CD1c-positive myeloid dendritic cell (primary cell): ENCODE measurements around the gene RIMKLB.
"Not testable (repeated sequence)": the region's sequence is repeated elsewhere in the genome, so short reads cannot be mapped to it uniquely, and the experiment has no call there.

Experiments used
- DNase-seq: peaks from one replicate; pipeline ENCODE4 v3.0.0-alpha.2; 2016; ENCODE audit errors: extremely low spot score

The RIMKLB gene

GRCh38 chr12:8773461-8773860 is 75.7 kb downstream of the RIMKLB start:
- DNase-seq, result no peak

- DNase-seq, result no peak
These were observed 81.5 kb downstream of the RIMKLB start for GRCh38 chr12:8779281-8779680.

GRCh38 chr12:8779862-8780261 is 82.1 kb downstream of the RIMKLB start:
- no peak for DNase-seq

GRCh38 chr12:8780389-8780788 is 82.6 kb downstream of the RIMKLB start:
- peak; percentile 12 for DNase-seq

GRCh38 chr12:8781381-8782127 is 83.8 kb downstream of the RIMKLB start:
- no peak for DNase-seq

GRCh38 chr12:8784290-8784888 is 86.6 kb downstream of the RIMKLB start:
- DNase-seq, result no peak

GRCh38 chr12:8785499-8785898 is 87.7 kb downstream of the RIMKLB start:
- DNase-seq, result no peak

GRCh38 chr12:8787206-8787605 is 89.4 kb downstream of the RIMKLB start:
- DNase-seq, result not testable (repeated sequence)

- not testable (repeated sequence) for DNase-seq
These were observed 90.9 kb downstream of the RIMKLB start for GRCh38 chr12:8788706-8789105.

GRCh38 chr12:8789341-8790013 is 91.7 kb downstream of the RIMKLB start:
- DNase-seq, result not testable (repeated sequence)

GRCh38 chr12:8793226-8793625 is 95.4 kb downstream of the RIMKLB start:
- not testable (repeated sequence) for DNase-seq

GRCh38 chr12:8794611-8795010 is 96.8 kb downstream of the RIMKLB start:
- not testable (repeated sequence) for DNase-seq

- no peak for DNase-seq
These were observed 99.2 kb downstream of the RIMKLB start for GRCh38 chr12:8796831-8797626.

GRCh38 chr12:8801213-8801612 is 103.4 kb downstream of the RIMKLB start:
- DNase-seq, result not testable (repeated sequence)

GRCh38 chr12:8804833-8805232 is 107.0 kb downstream of the RIMKLB start:
- DNase-seq, result not testable (repeated sequence)

- not testable (repeated sequence) for DNase-seq
These were observed 107.7 kb downstream of the RIMKLB start for GRCh38 chr12:8805487-8805886.

GRCh38 chr12:8807084-8807483 is 109.3 kb downstream of the RIMKLB start:
- DNase-seq, result not testable (repeated sequence)

- not testable (repeated sequence) for DNase-seq
These were observed 112.3 kb downstream of the RIMKLB start for GRCh38 chr12:8810112-8810511.

- no peak for DNase-seq
These were observed 116.0 kb downstream of the RIMKLB start for GRCh38 chr12:8813572-8814357.

GRCh38 chr12:8816448-8817050 is 118.8 kb downstream of the RIMKLB start:
- DNase-seq, result no peak

GRCh38 chr12:8817856-8818255 is 120.1 kb downstream of the RIMKLB start:
- DNase-seq, result no peak
